Measurements from ENCODE around the gene FAM24B. TPM values are rescaled to one million over a fixed set of nuclear protein-coding genes. Genes with fewer than 3 reads are reported as not detected.
"Not testable (repeated sequence)": the region's sequence is repeated elsewhere in the genome, so short reads cannot be mapped to it uniquely, and the experiment has no call there.

FAM24B gene
- polyA plus RNA-seq, 4 donors: 4.8 to 7.4 (median 6.6) TPM

DNA sequence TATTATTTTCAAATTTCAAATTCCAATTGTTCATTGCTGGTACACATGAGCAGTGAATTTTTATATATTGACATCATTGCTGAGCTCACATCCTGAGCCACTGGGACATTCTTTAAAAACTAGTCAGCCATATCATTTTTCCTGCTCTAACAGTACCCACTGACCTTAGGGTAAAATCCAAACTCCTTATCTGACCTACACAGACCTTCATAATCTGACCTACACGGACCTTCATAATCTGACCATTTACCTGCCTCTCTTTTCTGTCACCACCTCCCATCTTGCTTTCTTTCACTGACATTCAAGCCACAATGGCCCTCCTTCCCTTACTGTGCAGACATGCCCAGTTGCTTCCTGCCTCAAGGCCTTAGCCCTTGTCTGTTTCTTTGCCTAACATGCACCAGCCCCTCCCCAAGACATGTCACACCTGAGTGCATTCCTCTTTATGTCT, 17.6 kb downstream of the FAM24B start:
- no peak for DNase-seq (ENCODE audit: low read depth in 4 of 4, low spot score in 2 of 4)

GRCh38 chr10:122859527-122859926, 19.9 kb downstream of the FAM24B start:
- DNase-seq (ENCODE audit: low read depth in 4 of 4, low spot score in 2 of 4): no peak

GRCh38 chr10:122858042-122858441, 21.3 kb downstream of the FAM24B start:
- not testable (repeated sequence) for DNase-seq (ENCODE audit: low read depth in 4 of 4, low spot score in 2 of 4)

DNA sequence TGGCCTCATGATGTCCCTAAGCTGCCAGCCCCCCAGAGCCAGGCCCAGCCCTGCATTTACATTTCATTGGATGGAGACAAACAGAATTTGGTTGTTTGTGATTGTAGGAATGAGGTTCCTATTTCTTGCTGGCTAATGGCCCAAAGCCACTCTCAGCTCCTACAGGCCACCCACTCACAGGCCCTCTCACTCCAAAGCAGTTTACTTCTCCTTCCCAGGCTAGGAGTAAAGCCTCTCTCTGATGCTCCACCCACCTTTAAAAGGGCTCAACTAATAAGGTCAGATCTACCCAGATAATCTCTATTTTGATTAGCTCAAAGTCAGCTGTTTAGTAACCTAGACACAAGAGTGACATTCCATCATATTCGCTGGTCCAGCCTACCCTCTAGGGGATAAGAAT, 22.5 kb downstream of the FAM24B start:
- DNase-seq (ENCODE audit: low read depth in 4 of 4, low spot score in 2 of 4): no peak

DNA sequence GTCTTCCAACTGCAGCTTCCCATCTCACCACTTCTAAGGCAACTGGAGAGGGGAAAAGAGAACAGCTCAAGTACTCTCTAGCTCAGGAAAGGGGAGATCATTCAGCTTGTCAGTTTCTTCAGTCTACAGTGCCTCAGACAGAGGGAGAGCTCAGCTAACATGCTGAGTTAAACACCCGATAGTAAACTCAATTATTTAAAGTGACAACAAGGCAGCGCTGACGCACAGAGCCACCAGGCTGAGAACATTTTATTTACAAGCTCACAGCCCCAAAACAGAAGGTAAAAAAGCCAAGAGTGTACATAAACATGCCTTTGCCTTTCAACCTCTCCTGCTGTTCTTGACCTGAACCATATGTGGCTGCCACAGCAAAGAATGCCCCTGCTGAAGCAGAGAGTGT, 23.6 kb downstream of the FAM24B start:
- no peak for DNase-seq (ENCODE audit: low read depth in 4 of 4, low spot score in 2 of 4)

DNA sequence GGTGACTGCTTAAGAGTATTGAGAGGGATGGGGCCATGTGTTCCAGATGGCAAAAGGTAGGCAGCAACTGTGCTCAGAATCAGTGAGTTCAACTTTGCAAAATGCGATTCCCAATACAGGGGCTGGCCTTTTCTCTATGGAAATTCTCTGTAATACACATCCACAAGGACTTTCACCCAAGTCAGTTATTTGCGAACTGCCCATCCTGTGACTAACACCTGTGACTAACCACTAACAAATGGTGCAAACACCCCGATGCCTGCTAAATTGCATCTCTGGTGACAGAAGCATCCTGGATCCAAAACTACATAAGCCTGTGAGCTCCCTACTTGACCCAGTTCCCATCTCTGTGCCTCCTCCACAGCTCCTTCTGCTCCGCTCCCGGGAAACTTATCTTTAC, 24.7 kb downstream of the FAM24B start:
- DNase-seq (ENCODE audit: low read depth in 4 of 4, low spot score in 2 of 4): no peak

- no peak for DNase-seq (ENCODE audit: low read depth in 4 of 4, low spot score in 2 of 4)
These were observed 25.6 kb downstream of the FAM24B start for GRCh38 chr10:122853665-122854313.

- DNase-seq (ENCODE audit: low read depth in 4 of 4, low spot score in 2 of 4): no peak
These were observed 27.1 kb downstream of the FAM24B start for GRCh38 chr10:122852261-122852660.

DNA sequence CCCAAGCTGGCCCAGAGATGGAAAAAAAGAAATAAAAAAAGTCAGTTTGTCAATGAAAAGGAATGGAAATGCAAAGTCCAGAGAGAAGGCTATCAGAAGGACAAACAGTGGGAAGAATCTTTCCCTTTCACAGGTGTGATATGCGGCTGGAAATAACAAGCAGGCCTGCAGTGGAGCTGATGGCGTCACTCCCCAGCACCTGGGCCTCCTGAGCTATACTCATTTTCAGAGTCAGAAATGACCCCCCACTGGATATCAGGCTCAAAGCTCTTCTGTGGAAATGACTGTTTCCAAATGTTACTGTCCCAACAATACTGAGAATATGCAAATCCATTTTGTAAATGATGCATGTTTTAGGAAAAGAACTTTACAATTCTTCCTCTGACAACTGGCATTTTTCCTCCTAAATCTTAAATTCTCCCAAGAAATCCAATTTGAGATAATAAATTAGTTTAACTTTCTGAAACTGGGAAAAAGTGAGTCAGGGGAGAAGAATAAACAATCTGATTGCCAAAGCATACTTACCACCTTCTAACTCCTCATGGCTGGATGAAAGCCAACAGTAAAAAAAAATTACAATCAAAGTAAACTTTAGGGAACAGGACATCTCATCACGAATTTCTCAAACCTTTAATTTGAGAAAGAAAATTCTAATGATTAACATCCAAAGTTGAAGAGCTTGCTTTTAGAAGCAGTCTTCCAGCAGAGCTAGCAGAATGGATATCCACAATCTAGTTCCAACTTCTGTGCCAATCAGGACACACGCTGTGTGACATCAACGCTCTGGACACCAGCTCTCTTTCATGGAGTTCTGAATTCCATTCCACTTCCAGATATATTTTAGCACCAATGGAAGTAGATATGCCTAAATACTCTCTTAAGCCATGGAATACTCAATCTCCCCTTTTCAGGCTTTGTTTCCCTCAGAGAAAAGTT, 28.4 kb downstream of the FAM24B start:
- DNase-seq (ENCODE audit: low read depth in 4 of 4, low spot score in 2 of 4): no peak

- DNase-seq (ENCODE audit: low read depth in 4 of 4, low spot score in 2 of 4): no peak
These were observed 29.3 kb downstream of the FAM24B start for GRCh38 chr10:122849900-122850605.

GRCh38 chr10:122849090-122849489, 30.3 kb downstream of the FAM24B start:
- DNase-seq (ENCODE audit: low read depth in 4 of 4, low spot score in 2 of 4): no peak

GRCh38 chr10:122847782-122848604, 31.4 kb downstream of the FAM24B start:
- no peak for DNase-seq (ENCODE audit: low read depth in 4 of 4, low spot score in 2 of 4)

DNA sequence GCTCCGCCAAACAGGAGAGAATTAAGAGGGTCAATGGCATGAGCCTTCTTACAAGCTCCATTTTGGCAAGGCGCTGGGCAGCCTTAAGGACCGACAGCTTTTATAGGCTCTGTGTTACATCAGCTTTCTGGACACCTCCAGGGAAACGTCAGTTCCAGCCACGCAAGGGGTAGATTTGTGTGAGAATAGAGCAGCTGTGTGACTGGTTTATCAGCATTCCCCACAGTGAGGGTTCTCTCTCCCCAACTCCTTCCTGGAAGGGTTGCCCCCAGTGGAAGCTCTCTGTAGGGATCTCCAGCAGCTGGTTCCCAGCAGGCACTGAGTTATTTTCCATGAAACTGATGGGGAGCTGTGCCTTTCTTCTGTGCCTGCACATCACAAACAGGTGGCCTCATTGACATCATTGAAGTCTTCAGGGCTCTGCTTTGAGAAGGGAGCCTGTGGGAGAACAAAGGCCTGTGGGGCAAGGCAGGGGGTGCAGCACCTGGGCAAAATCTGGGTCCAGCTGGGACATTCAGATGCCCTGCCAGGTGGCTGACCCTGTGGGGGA, 33.5 kb downstream of the FAM24B start, which contains the start of gene CUZD1:
Gene CUZD1, minus strand, starts transcription at position 75 of the 550 bp plus-strand sequence. Its CDS starts 14 bp downstream, at position 61.
- no peak for DNase-seq (ENCODE audit: low read depth in 4 of 4, low spot score in 2 of 4)

GRCh38 chr10:122844146-122844545, 35.2 kb downstream of the FAM24B start:
- DNase-seq (ENCODE audit: low read depth in 4 of 4, low spot score in 2 of 4): no peak

DNA sequence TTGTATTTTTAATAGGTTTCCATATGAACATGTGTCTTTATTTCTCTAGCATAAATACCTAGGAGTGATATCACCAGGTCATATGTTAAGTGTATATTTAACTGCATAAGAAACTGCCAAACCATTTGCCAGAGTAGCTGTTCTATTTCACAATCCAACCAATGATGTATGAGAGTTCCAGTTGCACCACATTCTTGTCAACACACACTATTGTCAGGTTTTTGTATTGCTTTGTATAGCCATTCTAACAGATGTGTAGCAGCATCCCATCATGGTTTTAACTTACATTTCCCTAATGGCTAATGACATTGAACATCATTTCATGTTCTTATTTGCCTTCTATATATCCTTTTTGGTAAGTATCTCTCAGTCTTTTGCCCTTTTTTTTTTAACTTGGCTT, 37.8 kb downstream of the FAM24B start:
- no peak for DNase-seq (ENCODE audit: low read depth in 4 of 4, low spot score in 2 of 4)

- DNase-seq (ENCODE audit: low read depth in 4 of 4, low spot score in 2 of 4): no peak
These were observed 39.9 kb downstream of the FAM24B start for GRCh38 chr10:122839505-122839904.

- no peak for DNase-seq (ENCODE audit: low read depth in 4 of 4, low spot score in 2 of 4)
These were observed 40.5 kb downstream of the FAM24B start for GRCh38 chr10:122838880-122839279.

DNA sequence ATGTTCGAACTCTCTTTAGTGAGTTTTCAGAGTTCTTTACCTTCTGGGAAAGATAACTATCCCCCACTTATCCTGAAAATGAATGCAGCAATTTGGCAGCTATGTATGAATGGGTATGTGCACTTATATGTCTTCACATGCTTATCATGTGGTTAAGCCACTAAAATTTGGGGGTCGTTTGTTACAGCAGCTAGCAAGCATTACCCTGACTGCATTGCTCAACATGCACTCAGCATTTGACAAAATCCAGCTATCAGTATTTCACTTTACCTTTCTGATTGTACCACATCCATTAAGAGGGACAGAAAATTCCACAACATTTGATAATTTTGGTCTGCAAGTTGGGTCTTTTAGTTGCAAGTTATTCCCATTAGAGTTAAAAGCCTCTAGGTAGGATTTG, 43.5 kb downstream of the FAM24B start:
- DNase-seq (ENCODE audit: low read depth in 4 of 4, low spot score in 2 of 4): no peak

DNA sequence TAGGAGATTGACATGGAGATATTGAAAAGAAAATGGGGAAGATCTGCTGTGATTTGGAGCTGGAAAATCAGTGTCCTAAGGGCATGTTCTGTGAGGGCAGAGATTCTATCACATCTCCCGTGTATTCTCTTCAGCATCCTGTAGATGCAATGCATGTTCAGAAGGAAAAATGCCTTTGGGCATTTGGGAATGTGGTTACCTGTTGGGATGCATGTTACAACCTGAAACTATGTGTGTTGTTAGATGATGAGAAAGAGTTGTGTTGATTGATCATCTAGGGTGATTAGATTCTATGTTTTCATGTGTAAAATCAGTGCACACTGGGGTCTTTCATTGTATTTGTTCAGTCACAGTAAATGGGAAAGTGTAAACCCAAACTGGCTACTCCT, 48.4 kb downstream of the FAM24B start:
- DNase-seq (ENCODE audit: low read depth in 4 of 4, low spot score in 2 of 4): no peak

All from left renal cortex interstitium (tissue), 4 donors.